HEK293 (cell line): ENCODE measurements around the gene NPR3.

Source experiments
- CTCF ChIA-PET: fragments of 350-600 bp; formaldehyde crosslinking; extraction: SDS; loops from one replicate; lab custom pipeline; 2021; ENCODE audit warnings: antibody characterized with exemption; lab: Yijun Ruan, JAX
- POLR2A ChIA-PET: fragments of 300-600 bp; formaldehyde crosslinking; extraction: SDS; loops from one replicate; lab custom pipeline; 2020; ENCODE audit warnings: antibody characterized with exemption, inconsistent platforms; lab: Yijun Ruan, JAX
- H3K27ac ChIP-seq: fragments of 200-500 bp; sonication (Bioruptor generic); 2 replicates; pipeline ENCODE4 v1.5.1; 2014; ENCODE audit warnings: low read depth, low read length, control low read depth, inconsistent platforms; ENCODE audit errors: extremely low read depth
- H3K36me3 ChIP-seq, 2 experiments: fragments of 200-500 bp in 1 of 2; sonication (Bioruptor generic) in 1 of 2; 1 replicate in 1 of 2; 2 replicates in 1 of 2; pipeline ENCODE4 v1.5.1; 2014 to 2017; ENCODE audit warnings: inconsistent platforms in 2 of 2, low read length in 2 of 2; ENCODE audit not compliant: control insufficient read depth in 2 of 2, insufficient read depth in 1 of 2
- H3K4me1 ChIP-seq: fragments of 200-500 bp; sonication (Bioruptor generic); 2 replicates; pipeline ENCODE4 v1.5.1; 2014; ENCODE audit warnings: mild to moderate bottlenecking, low read length, inconsistent platforms; ENCODE audit not compliant: control insufficient read depth, insufficient read depth
- H3K4me3 ChIP-seq: 2 replicates; pipeline ENCODE4 v1.5.1; 2011; ENCODE audit warnings: low read depth, mild to moderate bottlenecking, control low read depth, low read length, moderate library complexity
- H3K9me3 ChIP-seq: fragments of 200-500 bp; sonication (Bioruptor generic); 2 replicates; pipeline ENCODE4 v1.5.1; 2014; ENCODE audit warnings: low read depth, low read length, inconsistent platforms; ENCODE audit not compliant: control insufficient read depth, insufficient read depth
- ATF2 ChIP-seq: fragments of 450-650 bp; formaldehyde crosslinking; IDR thresholded peaks from 2 replicates; pipeline ENCODE4 v1.5.1; 2016; ENCODE audit warnings: missing biosample characterization, missing genetic modification characterization, low read depth
- BCL6B ChIP-seq: fragments of 450-650 bp; formaldehyde crosslinking; IDR thresholded peaks from 2 replicates; pipeline ENCODE4 v1.5.1; 2017; ENCODE audit warnings: missing biosample characterization, missing genetic modification characterization
- CTCF ChIP-seq: fragments of 450-650 bp; formaldehyde crosslinking; IDR thresholded peaks from 2 replicates; pipeline ENCODE4 v1.5.1; 2016; ENCODE audit warnings: missing biosample characterization, missing genetic modification characterization
- GLI4 ChIP-seq: fragments of 450-650 bp; formaldehyde crosslinking; IDR thresholded peaks from 2 replicates; pipeline ENCODE4 v1.5.1; 2016; ENCODE audit warnings: missing biosample characterization, missing genetic modification characterization
- MEIS1 ChIP-seq: sonication (generic); formaldehyde crosslinking; IDR thresholded peaks from 2 replicates; pipeline ENCODE4 v1.8.1; 2022; ENCODE audit warnings: missing genetic modification reagents, mild to moderate bottlenecking, borderline replicate concordance
- PATZ1 ChIP-seq: fragments of 450-650 bp; formaldehyde crosslinking; IDR thresholded peaks from 2 replicates; pipeline ENCODE4 v1.5.1; 2016; ENCODE audit warnings: missing biosample characterization, missing genetic modification characterization
- SCRT2 ChIP-seq: fragments of 450-650 bp; formaldehyde crosslinking; IDR thresholded peaks from 2 replicates; pipeline ENCODE4 v1.5.1; 2016; ENCODE audit warnings: missing biosample characterization, missing genetic modification characterization
- YY2 ChIP-seq: fragments of 450-650 bp; formaldehyde crosslinking; IDR thresholded peaks from 2 replicates; pipeline ENCODE4 v1.5.1; 2016; ENCODE audit warnings: missing biosample characterization, missing genetic modification characterization
- ZBTB17 ChIP-seq: fragments of 450-650 bp; formaldehyde crosslinking; IDR thresholded peaks from 2 replicates; pipeline ENCODE4 v1.5.1; 2016; ENCODE audit warnings: missing biosample characterization, missing genetic modification characterization
- ZFP37 ChIP-seq: fragments of 450-650 bp; formaldehyde crosslinking; IDR thresholded peaks from 2 replicates; pipeline ENCODE4 v1.5.1; 2016; ENCODE audit warnings: missing biosample characterization, missing genetic modification characterization
- ZNF169 ChIP-seq: fragments of 450-650 bp; formaldehyde crosslinking; IDR thresholded peaks from 2 replicates; pipeline ENCODE4 v1.5.1; 2016; ENCODE audit warnings: missing biosample characterization, missing genetic modification characterization
- ZNF214 ChIP-seq: fragments of 450-650 bp; formaldehyde crosslinking; IDR thresholded peaks from 2 replicates; pipeline ENCODE4 v1.5.1; 2017; ENCODE audit warnings: missing biosample characterization, mild to moderate bottlenecking, missing genetic modification characterization, borderline replicate concordance
- ZNF23 ChIP-seq: fragments of 450-650 bp; formaldehyde crosslinking; IDR thresholded peaks from 2 replicates; pipeline ENCODE4 v1.5.1; 2016; ENCODE audit warnings: missing biosample characterization, missing genetic modification characterization, borderline replicate concordance
- ZNF37A ChIP-seq: fragments of 450-650 bp; IDR thresholded peaks from 2 replicates; pipeline ENCODE4 v1.5.1; 2018; ENCODE audit warnings: missing biosample characterization, missing genetic modification characterization
- ZNF423 ChIP-seq: fragments of 450-650 bp; formaldehyde crosslinking; IDR thresholded peaks from 2 replicates; pipeline ENCODE4 v1.5.1; 2016; ENCODE audit warnings: missing biosample characterization, missing genetic modification characterization
- ZNF426 ChIP-seq: fragments of 450-650 bp; formaldehyde crosslinking; IDR thresholded peaks from 2 replicates; pipeline ENCODE4 v1.5.1; 2017; ENCODE audit warnings: missing biosample characterization, missing genetic modification characterization, mild to moderate bottlenecking, inconsistent platforms, moderate library complexity
- ZNF513 ChIP-seq: fragments of 450-650 bp; IDR thresholded peaks from 2 replicates; pipeline ENCODE4 v1.5.1; 2018; ENCODE audit warnings: missing biosample characterization, missing genetic modification characterization
- ZNF529 ChIP-seq: fragments of 450-650 bp; formaldehyde crosslinking; IDR thresholded peaks from 2 replicates; pipeline ENCODE4 v1.5.1; 2017; ENCODE audit warnings: missing genetic modification characterization, missing biosample characterization; ENCODE audit not compliant: insufficient replicate concordance
- ZNF555 ChIP-seq: fragments of 450-650 bp; formaldehyde crosslinking; conservative IDR thresholded peaks from 2 replicates; pipeline ENCODE4 v1.5.1; 2017; ENCODE audit warnings: missing biosample characterization, mild to moderate bottlenecking, missing genetic modification characterization, inconsistent platforms
- ZNF596 ChIP-seq: fragments of 450-650 bp; IDR thresholded peaks from 2 replicates; pipeline ENCODE4 v1.5.0; 2018; ENCODE audit warnings: missing biosample characterization, mild to moderate bottlenecking, missing genetic modification characterization, moderate library complexity
- ZNF626 ChIP-seq: fragments of 450-650 bp; sonication (Bioruptor Pico); formaldehyde crosslinking; IDR thresholded peaks from 2 replicates; pipeline ENCODE4 v1.5.1; 2018; ENCODE audit warnings: missing biosample characterization, missing genetic modification characterization, inconsistent platforms
- ZNF654 ChIP-seq: fragments of 450-650 bp; formaldehyde crosslinking; IDR thresholded peaks from 2 replicates; pipeline ENCODE4 v1.5.1; 2016; ENCODE audit warnings: low read depth, missing biosample characterization, missing genetic modification characterization
- ZNF660 ChIP-seq: fragments of 450-650 bp; IDR thresholded peaks from 2 replicates; pipeline ENCODE4 v1.5.1; 2018; ENCODE audit warnings: missing biosample characterization, mild to moderate bottlenecking, missing genetic modification characterization
- ZNF677 ChIP-seq: fragments of 450-650 bp; IDR thresholded peaks from 2 replicates; pipeline ENCODE4 v1.5.0; 2018; ENCODE audit warnings: missing biosample characterization, mild to moderate bottlenecking, missing genetic modification characterization, moderate library complexity
- ZNF76 ChIP-seq: fragments of 450-650 bp; formaldehyde crosslinking; IDR thresholded peaks from 2 replicates; pipeline ENCODE4; 2016; ENCODE audit warnings: low read depth, missing biosample characterization, missing genetic modification characterization, borderline replicate concordance
- ZNF791 ChIP-seq: fragments of 450-650 bp; formaldehyde crosslinking; IDR thresholded peaks from 2 replicates; pipeline ENCODE4 v1.5.1; 2016; ENCODE audit warnings: missing biosample characterization, missing genetic modification characterization
- ZNF792 ChIP-seq: fragments of 450-650 bp; formaldehyde crosslinking; IDR thresholded peaks from 2 replicates; pipeline ENCODE4 v1.5.1; 2016; ENCODE audit warnings: missing biosample characterization, missing genetic modification characterization
- ZSCAN18 ChIP-seq: fragments of 450-650 bp; formaldehyde crosslinking; IDR thresholded peaks from 2 replicates; pipeline ENCODE4 v1.5.1; 2016; ENCODE audit warnings: missing biosample characterization, missing genetic modification characterization

The NPR3 gene

GRCh38 chr5:32752411-32752810 lies 41.3 kb downstream of the NPR3 start:
- POLR2A ChIA-PET: no interaction called here
- Histone ChIP-seq H3K4me1 (no peaks in the 10 kb centered on the region), H3K9me3 (no peaks in the 10 kb centered on the region; the same call in 1 of the 2 replicates), H3K4me3 (no peak overlapping the region), H3K36me3 (no peaks in the 10 kb centered on the region), H3K27ac (no peak overlapping the region)
- CTCF ChIA-PET: interaction anchor here (0.6 kb wide), 3 partner anchors 26 to 1572 kb away, joined by 3 to 7 read pairs (median 4); no protein-coding TSS in a partner anchor
- no peak for TF ChIP-seq ZNF23 (tag by site-specific recombination)
- no peak for TF ChIP-seq MEIS1 (CRISPR knock-in tag)
- TF ChIP-seq YY2 (tag by site-specific recombination): no peak
- TF ChIP-seq ZNF423 (tag by site-specific recombination): no peak
- no peak for TF ChIP-seq BCL6B (tag by site-specific recombination)
- TF ChIP-seq PATZ1 (tag by site-specific recombination): no peak
- TF ChIP-seq ZNF529: no peak
- no peak for TF ChIP-seq ZNF214 (tag by site-specific recombination)
- no peak for TF ChIP-seq ZNF169
- TF ChIP-seq ZNF626 (tag by site-specific recombination): no peak
- no peak for TF ChIP-seq ZNF792 (tag by site-specific recombination)
- no peak for TF ChIP-seq ATF2
- TF ChIP-seq ZNF76 (tag by site-specific recombination): no peak
- TF ChIP-seq ZNF660 (tag by site-specific recombination): no peak
- TF ChIP-seq ZFP37 (tag by site-specific recombination): no peak
- TF ChIP-seq CTCF: no peak
- TF ChIP-seq ZNF37A (tag by site-specific recombination): no peak
- no peak for TF ChIP-seq GLI4
- no peak for TF ChIP-seq ZNF596 (tag by site-specific recombination)
- no peak for TF ChIP-seq ZNF555 (tag by site-specific recombination)

GRCh38 chr5:32753051-32753450 lies 41.9 kb downstream of the NPR3 start:
- Histone ChIP-seq H3K4me1 (no peaks in the 10 kb centered on the region), H3K9me3 (no peaks in the 10 kb centered on the region; the same call in 1 of the 2 replicates), H3K4me3 (no peak overlapping the region), H3K27ac (no peak overlapping the region), H3K36me3 (no peaks in the 10 kb centered on the region)
- ChIA-PET CTCF (interaction anchor here (0.6 kb wide), 3 partner anchors 26 to 1571 kb away, joined by 3 to 7 read pairs (median 4); no protein-coding TSS in a partner anchor), POLR2A (no interaction called here)
- no peak for TF ChIP-seq ZSCAN18 (tag by site-specific recombination)
- no peak for TF ChIP-seq ZNF677
- TF ChIP-seq ZNF791 (tag by site-specific recombination): no peak
- no peak for TF ChIP-seq ZBTB17 (tag by site-specific recombination)
- no peak for TF ChIP-seq ZNF426
- no peak for TF ChIP-seq ZNF513 (tag by site-specific recombination)
- TF ChIP-seq SCRT2 (tag by site-specific recombination): no peak
- no peak for TF ChIP-seq ZNF654 (tag by site-specific recombination)
- TF ChIP-seq ZNF660 (tag by site-specific recombination): no peak
